Measurements from ENCODE around the gene SLC6A19.

The SLC6A19 gene

GRCh38 chr5:1197876-1198666 lies 3.3 kb upstream of the SLC6A19 start:
- no peak for DNase-seq

GRCh38 chr5:1199340-1199648 lies 2.1 kb upstream of the SLC6A19 start:
- DNase-seq: no peak

- no peak for DNase-seq
Observed at GRCh38 chr5:1199649-1200494, 1.5 kb upstream of the SLC6A19 start.

GRCh38 chr5:1200495-1201326 lies 684 bp upstream of the SLC6A19 start:
- DNase-seq: no peak

GRCh38 chr5:1202026-1202797 lies 817 bp downstream of the SLC6A19 start:
- DNase-seq: no peak

GRCh38 chr5:1202798-1203185 lies 1.4 kb downstream of the SLC6A19 start:
- no peak for DNase-seq

- DNase-seq: no peak
Observed at GRCh38 chr5:1203311-1203967, 2.0 kb downstream of the SLC6A19 start.

- DNase-seq: no peak
Observed at GRCh38 chr5:1203968-1204692, 2.7 kb downstream of the SLC6A19 start.

GRCh38 chr5:1204693-1205242 lies 3.4 kb downstream of the SLC6A19 start:
- DNase-seq: no peak

GRCh38 chr5:1205255-1206180 lies 4.1 kb downstream of the SLC6A19 start:
- DNase-seq: no peak

GRCh38 chr5:1206521-1207412 lies 5.4 kb downstream of the SLC6A19 start:
- DNase-seq: no peak

GRCh38 chr5:1207555-1207954 lies 6.2 kb downstream of the SLC6A19 start:
- no peak for DNase-seq

- no peak for DNase-seq
Observed at GRCh38 chr5:1208221-1208742, 6.9 kb downstream of the SLC6A19 start.

GRCh38 chr5:1208743-1209488 lies 7.5 kb downstream of the SLC6A19 start:
- DNase-seq: no peak

- peak in 1 of 2 experiments; percentile 36 for DNase-seq
Observed at GRCh38 chr5:1209489-1209852, 8.1 kb downstream of the SLC6A19 start.

GRCh38 chr5:1209896-1210776 lies 8.7 kb downstream of the SLC6A19 start:
- no peak for DNase-seq

- no peak for DNase-seq
Observed at GRCh38 chr5:1210832-1211251, 9.4 kb downstream of the SLC6A19 start.

All from NCI-H187 (cell line).